Fibroblast of gingiva (primary cell): ENCODE results near the gene RAP1GAP.

Experiments used
- DNase-seq: peaks from one replicate; pipeline ENCODE4 v3.0.0-alpha.2; 2011; ENCODE audit warnings: low read depth

The RAP1GAP gene

GRCh38 chr1:21625390-21626190, 43.6 kb downstream of the RAP1GAP start:
- DNase-seq: no peak

GRCh38 chr1:21624571-21625389, 44.4 kb downstream of the RAP1GAP start:
- DNase-seq: no peak

- no peak for DNase-seq
Observed at GRCh38 chr1:21623410-21623961, 45.7 kb downstream of the RAP1GAP start.

DNA sequence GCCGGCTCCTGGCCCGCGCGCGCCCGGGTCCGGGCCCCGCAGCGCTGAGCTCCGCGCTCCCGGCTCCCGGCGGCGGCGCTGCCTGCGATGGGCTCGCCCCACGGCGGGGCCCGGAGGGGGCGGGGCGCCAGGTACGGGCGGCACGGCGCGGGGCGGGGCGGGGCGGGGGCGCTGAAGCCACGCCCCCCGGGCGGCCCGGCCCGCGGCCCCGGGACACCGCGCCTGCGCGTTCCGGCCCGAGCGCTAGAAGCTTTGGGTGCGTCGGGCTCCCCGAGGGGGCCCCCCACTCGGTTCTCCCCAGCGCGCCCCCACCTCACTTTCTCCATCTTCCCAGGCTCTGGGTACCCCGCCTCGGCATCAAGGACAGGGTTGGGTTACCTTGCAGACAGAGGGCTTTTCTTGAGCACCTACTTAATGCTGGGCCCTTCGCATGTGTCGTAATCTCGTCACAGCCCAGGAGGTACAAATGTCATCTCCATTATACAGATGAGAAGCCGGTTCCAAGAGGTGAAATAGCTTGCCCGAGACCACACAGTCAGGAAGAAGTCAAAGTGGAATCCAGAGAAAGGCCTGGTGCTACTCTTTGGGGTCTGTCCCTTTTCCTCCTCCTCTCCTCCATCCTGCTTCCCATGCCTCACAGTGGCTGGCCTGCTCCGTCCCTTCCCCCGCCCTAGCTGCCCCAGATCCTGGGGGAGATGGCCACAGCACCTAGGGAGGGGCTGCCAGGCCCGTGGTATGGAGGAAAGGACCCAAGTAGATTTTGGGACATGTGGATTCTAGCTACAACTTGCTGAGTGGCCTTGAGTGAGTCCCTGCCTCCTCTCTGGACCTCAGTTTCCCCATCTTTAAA, 46.5 kb downstream of the RAP1GAP start:
- no peak for DNase-seq

- DNase-seq: no peak
Observed at GRCh38 chr1:21621761-21622436, 47.3 kb downstream of the RAP1GAP start.

DNA sequence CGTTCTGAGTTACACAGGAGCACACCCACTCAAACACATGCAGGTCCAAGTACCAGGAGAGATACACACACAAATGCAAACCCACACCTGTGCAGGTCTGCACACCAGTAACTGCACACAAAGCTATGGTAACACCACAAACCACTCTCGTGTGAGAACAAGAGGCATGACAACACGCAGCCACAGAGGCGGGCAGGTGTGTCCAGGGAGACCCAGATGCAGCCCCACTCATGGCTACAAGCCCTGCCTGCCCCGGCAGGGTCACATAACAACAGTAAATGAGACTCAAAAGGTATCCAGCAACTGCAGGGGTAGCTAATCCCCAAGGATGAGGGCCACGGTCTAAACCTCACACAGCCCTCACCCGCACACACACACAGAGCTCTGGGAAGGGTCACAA, 48.1 kb downstream of the RAP1GAP start:
- DNase-seq: no peak

GRCh38 chr1:21620496-21620895, 48.7 kb downstream of the RAP1GAP start:
- DNase-seq: no peak

DNA sequence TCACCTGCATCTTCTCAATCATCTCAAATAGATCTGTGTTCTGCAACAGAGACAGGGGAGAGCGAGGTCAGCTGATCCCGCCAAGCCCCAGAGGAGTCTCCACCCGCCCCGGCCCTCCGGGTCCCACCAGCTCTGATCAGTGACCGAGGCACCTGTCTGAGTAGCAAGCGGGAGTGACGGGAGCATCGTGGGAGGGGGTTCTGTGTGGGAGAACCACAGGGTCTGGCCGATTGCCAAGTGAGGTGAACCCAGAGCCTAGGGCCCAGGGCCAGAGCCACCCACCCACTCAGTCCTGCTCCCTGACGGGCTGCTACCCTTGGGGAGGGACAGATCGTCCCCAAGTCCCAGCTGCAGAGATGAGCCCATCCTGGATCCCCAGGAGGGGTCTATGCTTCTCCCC, 49.1 kb downstream of the RAP1GAP start:
- DNase-seq: no peak

DNA sequence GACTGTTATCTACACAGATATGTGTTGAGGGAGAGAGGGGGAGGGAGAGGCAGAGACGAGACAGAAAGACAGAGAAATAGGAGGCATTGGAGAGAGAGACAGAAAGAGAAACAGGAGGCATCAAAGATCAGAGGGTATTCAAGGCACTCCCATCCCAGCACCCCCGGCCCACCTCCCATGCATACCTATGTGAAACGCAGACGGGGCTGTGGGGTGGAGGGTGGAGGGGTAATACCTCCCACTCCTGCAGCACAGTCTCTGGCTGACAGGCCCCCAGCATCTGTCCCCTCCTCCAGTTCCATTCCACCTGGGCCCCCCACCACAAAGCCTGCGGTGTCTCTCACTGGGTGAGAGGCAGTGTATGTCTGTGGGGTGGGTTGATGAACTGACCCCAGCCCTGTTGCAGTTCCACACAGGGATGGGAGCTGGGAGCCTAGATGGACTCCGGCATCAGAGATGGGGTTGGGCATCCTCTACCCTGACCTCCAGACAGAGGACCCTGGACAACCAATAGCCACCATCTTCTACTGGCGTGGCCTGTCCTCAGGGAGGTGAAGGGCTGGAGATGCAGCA, 49.7 kb downstream of the RAP1GAP start:
- no peak for DNase-seq

DNA sequence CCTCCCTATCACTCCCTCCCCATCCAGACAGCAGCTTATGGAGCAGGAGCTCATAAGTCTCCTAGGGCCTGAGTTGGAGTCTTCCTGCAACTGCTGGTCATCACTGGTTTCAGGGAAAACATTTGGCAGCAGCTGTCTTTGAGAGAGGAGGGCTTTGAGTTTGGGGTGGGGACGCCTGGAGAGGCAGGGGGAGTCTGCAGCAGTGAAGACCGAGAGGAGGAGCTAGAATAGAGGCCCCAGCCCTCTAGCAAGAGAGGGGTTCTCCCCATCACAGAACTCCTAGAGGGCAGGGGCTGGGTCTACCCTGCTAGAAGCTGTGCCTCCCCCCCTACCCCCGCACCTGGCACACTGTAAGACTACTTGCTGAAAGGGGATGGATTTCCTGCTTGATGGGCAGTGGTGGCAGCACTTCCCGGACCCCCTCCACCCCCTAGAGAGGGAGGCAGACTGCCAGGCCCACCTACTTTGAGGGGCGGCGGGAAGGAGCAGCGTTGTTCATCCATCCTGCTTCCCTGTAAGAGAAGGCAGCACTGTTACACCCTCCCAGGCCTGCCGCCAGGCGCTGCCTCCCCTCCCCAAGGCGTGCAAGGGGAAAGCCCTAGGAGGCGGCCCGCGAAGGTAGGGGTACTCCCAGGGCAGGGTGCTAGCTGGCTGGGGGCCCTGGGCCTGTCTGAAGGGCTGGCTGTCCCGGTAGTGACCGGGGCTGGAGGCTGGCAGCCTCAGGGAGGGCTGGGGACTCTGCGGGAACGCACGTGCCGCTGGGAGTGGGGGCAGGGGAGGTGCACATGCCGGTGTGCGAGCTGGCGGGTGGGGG, 50.4 kb downstream of the RAP1GAP start:
- DNase-seq: no peak

GRCh38 chr1:21618059-21618458, 51.1 kb downstream of the RAP1GAP start:
- no peak for DNase-seq

GRCh38 chr1:21617126-21617738, 51.9 kb downstream of the RAP1GAP start:
- DNase-seq: no peak

- DNase-seq: no peak
Observed at GRCh38 chr1:21616372-21616771, 52.8 kb downstream of the RAP1GAP start.

DNA sequence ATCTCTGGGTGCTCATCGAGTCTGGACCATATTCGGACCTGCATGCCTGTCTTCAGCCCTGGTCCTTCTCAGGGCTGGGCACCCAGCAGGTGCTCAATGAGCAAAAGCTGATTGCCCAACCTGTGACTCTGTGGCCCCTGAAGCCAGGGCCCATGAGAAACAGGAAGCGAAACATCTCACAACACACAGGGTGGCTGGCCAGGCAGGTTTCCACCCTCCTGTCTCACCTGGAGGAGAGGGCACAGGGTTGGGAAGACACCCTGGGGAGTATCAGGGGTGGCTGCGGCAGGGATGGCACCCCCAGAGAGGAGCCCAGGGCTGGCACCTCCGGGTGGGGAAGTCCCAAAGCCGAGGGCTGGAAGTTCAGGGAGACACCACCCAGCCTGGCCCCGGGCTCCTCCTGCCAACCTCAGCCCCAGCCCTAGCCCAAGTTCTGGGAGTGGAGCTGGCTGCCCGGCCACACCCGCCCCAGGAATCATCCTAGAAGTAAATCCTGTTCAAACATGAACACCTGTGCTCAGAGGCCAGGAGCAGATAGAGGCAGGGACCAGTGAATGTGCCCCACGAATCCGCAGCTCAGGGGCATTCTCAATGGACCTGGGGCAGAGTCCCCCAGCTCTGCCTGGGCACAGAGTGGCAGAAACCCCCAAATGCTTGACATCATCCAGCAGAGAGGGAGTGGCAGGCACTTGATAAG, 54.6 kb downstream of the RAP1GAP start:
- DNase-seq: no peak

GRCh38 chr1:21613072-21613867, 55.9 kb downstream of the RAP1GAP start:
- DNase-seq: no peak

DNA sequence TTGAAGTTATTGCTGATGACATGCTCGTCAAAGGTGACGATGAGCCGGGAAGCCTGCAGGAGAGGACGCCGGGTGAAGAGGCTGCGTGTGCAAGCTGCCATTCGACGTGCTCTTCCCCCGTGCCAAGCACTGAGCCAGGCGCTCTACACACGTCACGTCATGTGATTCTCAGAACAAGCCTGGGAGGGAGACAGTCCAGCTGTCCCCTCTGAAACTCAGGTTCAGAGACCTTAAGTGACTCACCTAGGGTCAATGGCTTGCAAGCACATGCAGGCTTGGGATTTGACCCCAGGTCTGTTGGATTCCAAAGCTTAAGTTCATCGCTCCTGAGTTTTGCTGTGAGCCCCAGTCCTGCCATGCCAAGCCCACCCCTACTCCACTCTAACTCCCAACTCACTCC, 57.1 kb downstream of the RAP1GAP start:
- no peak for DNase-seq

- no peak for DNase-seq
Observed at GRCh38 chr1:21610989-21611785, 58.0 kb downstream of the RAP1GAP start.

GRCh38 chr1:21610027-21610426, 59.1 kb downstream of the RAP1GAP start:
- no peak for DNase-seq
